GM23338 (cell line): ENCODE measurements around the gene DNASE1L2. TPM values are rescaled to one million over a fixed set of nuclear protein-coding genes. Genes with fewer than 3 reads are reported as not detected.

Experiments used
- ATAC-seq: fragments of 200-7000 bp; cut with Tn5 transposase; 3 replicates; pipeline ENCODE4 v1.9.1; 2020
- DNase-seq: peaks from one replicate; pipeline ENCODE4 v3.0.0-alpha.2; 2015; ENCODE audit warnings: low spot score
- H2AFZ ChIP-seq: fragments of 200-600 bp; sonication (generic); 2 replicates; pipeline ENCODE4 v1.8.0; 2016; ENCODE audit warnings: antibody characterized with exemption, mild to moderate bottlenecking, moderate library complexity
- H3F3A ChIP-seq: fragments of 200-600 bp; sonication (generic); replicated peaks from 2 replicates; pipeline ENCODE4 v1.8.0; 2017; ENCODE audit warnings: antibody characterized with exemption, mixed run types, low read depth
- H3K27ac ChIP-seq: fragments of 200-600 bp; sonication (generic); 2 replicates; pipeline ENCODE4 v1.6.1; 2016; ENCODE audit warnings: low read depth
- H3K27me3 ChIP-seq: fragments of 200-600 bp; sonication (generic); 2 replicates; pipeline ENCODE4 v1.8.0; 2016; ENCODE audit warnings: mild to moderate bottlenecking, mixed run types, moderate library complexity; ENCODE audit not compliant: insufficient read depth
- H3K36me3 ChIP-seq: fragments of 200-600 bp; sonication (generic); 2 replicates; pipeline ENCODE4 v1.8.0; 2016; ENCODE audit warnings: mild to moderate bottlenecking; ENCODE audit not compliant: insufficient read depth
- H3K4me1 ChIP-seq: fragments of 200-600 bp; sonication (generic); 2 replicates; pipeline ENCODE4 v1.8.0; 2016; ENCODE audit warnings: mild to moderate bottlenecking, moderate library complexity; ENCODE audit not compliant: insufficient read depth
- H3K4me2 ChIP-seq: fragments of 200-600 bp; sonication (generic); 2 replicates; pipeline ENCODE4 v1.7.1; 2017; ENCODE audit warnings: mixed run types
- H3K4me3 ChIP-seq: fragments of 200-600 bp; sonication (generic); 2 replicates; pipeline ENCODE4 v1.6.1; 2016; ENCODE audit warnings: mixed run types
- H3K79me2 ChIP-seq: fragments of 200-600 bp; sonication (generic); replicated peaks from 2 replicates; pipeline ENCODE4 v1.8.0; 2017; ENCODE audit warnings: mild to moderate bottlenecking; ENCODE audit not compliant: insufficient read depth
- H3K9me2 ChIP-seq: fragments of 200-600 bp; sonication (generic); 2 replicates; pipeline ENCODE4 v1.8.0; 2017; ENCODE audit not compliant: insufficient read depth
- H4K20me1 ChIP-seq: fragments of 200-600 bp; sonication (generic); replicated peaks from 2 replicates; pipeline ENCODE4 v1.8.0; 2017; ENCODE audit warnings: mild to moderate bottlenecking; ENCODE audit not compliant: insufficient read depth
- H3K27ac Mint-ChIP-seq: 2 replicates; pipeline ENCODE4 v1.8.0; 2020; ENCODE audit warnings: inconsistent platforms, mild to moderate bottlenecking, moderate library complexity, mixed read lengths
- H3K27me3 Mint-ChIP-seq: 3 replicates; pipeline ENCODE4 v1.8.0; 2022; ENCODE audit warnings: low read depth, mild to moderate bottlenecking, moderate library complexity, mixed read lengths, inconsistent platforms; ENCODE audit not compliant: insufficient read depth, poor library complexity
- H3K36me3 Mint-ChIP-seq: 3 replicates; pipeline ENCODE4 v1.8.0; 2021; ENCODE audit warnings: low read depth, mild to moderate bottlenecking, inconsistent platforms, moderate library complexity, mixed read lengths
- H3K4me1 Mint-ChIP-seq: 3 replicates; pipeline ENCODE4 v1.8.0; 2020; ENCODE audit warnings: mild to moderate bottlenecking, inconsistent platforms, mixed read lengths
- H3K4me3 Mint-ChIP-seq: 3 replicates; pipeline ENCODE4 v1.8.0; 2021; ENCODE audit warnings: moderate library complexity, mild to moderate bottlenecking, inconsistent platforms, mixed read lengths
- H3K9me3 Mint-ChIP-seq: 3 replicates; pipeline ENCODE4 v1.8.0; 2020; ENCODE audit warnings: moderate library complexity, mild to moderate bottlenecking, inconsistent platforms, mixed read lengths
- CREB1 ChIP-seq: fragments of 250-450 bp; sonication (Bioruptor Pico); IDR thresholded peaks from 2 replicates; pipeline ENCODE4 v1.5.0; 2020; ENCODE audit warnings: low read depth, mild to moderate bottlenecking, moderate library complexity
- CTCF ChIP-seq, 2 experiments: fragments of 200-600 bp in 1 of 2; sonication (generic) in 1 of 2; conservative IDR thresholded peaks; 2 replicates each; pipeline versions ENCODE4 v1.5.1 to v1.6.1; 2016 to 2017; ENCODE audit warnings: antibody characterized with exemption in 2 of 2, low read depth in 2 of 2, mild to moderate bottlenecking in 2 of 2, moderate library complexity in 1 of 2
- EZH2 ChIP-seq: fragments of 200-600 bp; sonication (generic); IDR thresholded peaks from one replicate; pipeline ENCODE4 v1.8.0; 2017; ENCODE audit warnings: antibody characterized with exemption, mild to moderate bottlenecking, low read depth; ENCODE audit not compliant: unreplicated experiment
- EZH2phosphoT487 ChIP-seq: fragments of 200-600 bp; sonication (generic); IDR thresholded peaks from one replicate; pipeline ENCODE4 v1.8.1; 2018; ENCODE audit warnings: antibody characterized with exemption; ENCODE audit not compliant: unreplicated experiment
- JUNB ChIP-seq: IDR thresholded peaks from one replicate; pipeline ENCODE4 v1.6.1; 2016; ENCODE audit warnings: antibody characterized with exemption; ENCODE audit not compliant: unreplicated experiment
- NANOG ChIP-seq: IDR thresholded peaks from 2 replicates; pipeline ENCODE4 v1.6.1; 2016; ENCODE audit warnings: antibody characterized with exemption, borderline replicate concordance
- POLR2AphosphoS5 ChIP-seq: IDR thresholded peaks from 2 replicates; pipeline ENCODE4 v1.6.1; 2016; ENCODE audit warnings: antibody characterized with exemption, low read depth
- REST ChIP-seq: IDR thresholded peaks from one replicate; pipeline ENCODE4 v1.6.1; 2018; ENCODE audit warnings: antibody characterized with exemption; ENCODE audit not compliant: unreplicated experiment
- STAT1 ChIP-seq: IDR thresholded peaks from one replicate; pipeline ENCODE4 v1.6.1; 2016; ENCODE audit warnings: antibody characterized with exemption; ENCODE audit not compliant: unreplicated experiment
- ZNF114 ChIP-seq: fragments of 250-450 bp; sonication (Bioruptor Pico); IDR thresholded peaks from 2 replicates; pipeline ENCODE4 v1.5.0; 2020; ENCODE audit warnings: mild to moderate bottlenecking, moderate library complexity
- ZNF331 ChIP-seq: fragments of 250-450 bp; sonication (Bioruptor Pico); IDR thresholded peaks from 2 replicates; pipeline ENCODE4 v1.5.0; 2020; ENCODE audit warnings: low read depth, mild to moderate bottlenecking, moderate library complexity
- polyA plus RNA-seq: library from polyadenylated mRNA; unstranded; fragments of >200 nt; fragmentation: Nextera tagmentation; extraction: Ambion mirVana; gene quantifications from 2 replicates; pipeline ENCODE4 v1.2.1, GENCODE V29; 2016
- total RNA-seq: library from RNA; depleted of rRNA; stranded (reverse); fragments of >200 nt; shearing (Covaris generic); gene quantifications from 2 replicates; pipeline ENCODE4 v1.2.3, GENCODE V29; 2014

Gene DNASE1L2
- total and polyA plus RNA-seq, 2 experiments from 2014 or later, result 0.23 TPM; not detected in 1

DNA sequence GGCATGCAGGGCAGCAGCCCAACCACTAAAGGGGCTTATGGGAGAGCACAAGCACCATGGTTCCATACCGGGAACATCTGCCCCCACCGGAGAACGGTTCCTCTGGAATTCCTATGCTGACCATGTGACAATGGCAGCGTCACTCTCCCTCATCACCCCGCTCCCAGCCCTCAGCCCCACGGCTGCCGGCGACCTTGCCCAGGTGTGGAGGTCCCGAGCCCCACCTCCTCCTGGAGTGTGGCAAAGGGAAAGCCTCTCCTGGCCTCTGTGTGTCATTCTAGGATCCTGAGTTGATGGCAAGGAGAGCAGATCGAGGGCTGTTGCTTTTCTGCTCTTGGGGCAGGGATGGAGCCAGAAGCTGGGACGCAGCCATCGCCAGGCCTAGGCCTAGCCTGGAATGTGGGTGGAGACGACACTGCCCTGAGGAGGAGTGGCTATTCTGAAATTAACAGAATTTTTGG lies 49.5 kb downstream of the DNASE1L2 start (continued):
- TF ChIP-seq EZH2phosphoT487 (no peak), EZH2 (no peak), NANOG (no peak), ZNF114 (CRISPR knock-in tag) (no peak), CREB1 (CRISPR knock-in tag) (no peak), JUNB (no peak), ZNF331 (CRISPR knock-in tag) (no peak), POLR2AphosphoS5 (no peak)

GRCh38 chr16:2286550-2286949 lies 50.3 kb downstream of the DNASE1L2 start:
- ATAC-seq, result no peak
- Mint-ChIP-seq H3K36me3 (no peaks in the 10 kb centered on the region; the same call in 2 of the 3 replicates), H3K27me3 (peaks cover 2% of the 10 kb centered on the region), H3K4me3 (no peak overlapping the region), H3K4me1 (no peaks in the 10 kb centered on the region), H3K27ac (no peak overlapping the region), H3K9me3 (no peaks in the 10 kb centered on the region)
- Histone ChIP-seq H3K36me3 (no peaks in the 10 kb centered on the region), H3K27me3 (no peaks in the 10 kb centered on the region), H3K79me2 (no peaks in the 10 kb centered on the region), H3K9me2 (no peaks in the 10 kb centered on the region), H4K20me1 (no peaks in the 10 kb centered on the region; the same call in 1 of the 2 replicates), H3K4me1 (no peaks in the 10 kb centered on the region), H3K27ac (no peak overlapping the region), H3F3A (no peaks in the 10 kb centered on the region), H3K4me2 (no peak overlapping the region), H2AFZ (no peak overlapping the region), H3K4me3 (no peak overlapping the region)
- DNase-seq, result no peak
- TF ChIP-seq NANOG (no peak), STAT1 (no peak), REST (no peak), CTCF (conservative IDR thresholded peaks at IDR 0.05; ENCODE audit: low read depth in 2 of 2) (no peak)
